HG02623 (cell line): ENCODE results near the gene CPVL.
"Not testable (repeated sequence)": the region's sequence is repeated elsewhere in the genome, so short reads cannot be mapped to it uniquely, and the experiment has no call there.

Experiments used
- ATAC-seq: cut with Tn5 transposase; IDR thresholded peaks from one replicate; pipeline ENCODE4 v1.9.1; 2021; ENCODE audit warnings: moderate library complexity; ENCODE audit not compliant: unreplicated experiment

Gene CPVL

DNA sequence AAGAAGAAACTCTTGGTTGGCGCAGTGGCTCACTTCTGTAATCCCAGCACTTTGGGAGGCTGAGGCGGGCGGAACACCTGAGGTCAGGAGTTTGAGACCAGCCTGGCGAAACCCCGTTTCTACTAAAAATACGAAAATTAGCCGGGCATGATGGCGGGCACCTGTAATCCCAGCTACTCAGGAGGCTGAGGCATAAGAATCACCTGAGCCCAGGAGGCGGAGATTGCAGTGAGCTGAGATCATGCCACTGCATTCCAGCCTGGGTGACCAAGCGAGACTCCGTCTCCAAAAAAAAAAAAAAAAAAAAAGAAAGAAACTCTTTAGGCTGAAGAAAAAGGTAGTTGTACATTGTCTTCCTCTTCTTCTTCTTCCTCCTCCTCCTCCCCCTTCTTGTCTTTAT is 53.2 kb downstream of the CPVL start:
- ATAC-seq, result not testable (repeated sequence)

DNA sequence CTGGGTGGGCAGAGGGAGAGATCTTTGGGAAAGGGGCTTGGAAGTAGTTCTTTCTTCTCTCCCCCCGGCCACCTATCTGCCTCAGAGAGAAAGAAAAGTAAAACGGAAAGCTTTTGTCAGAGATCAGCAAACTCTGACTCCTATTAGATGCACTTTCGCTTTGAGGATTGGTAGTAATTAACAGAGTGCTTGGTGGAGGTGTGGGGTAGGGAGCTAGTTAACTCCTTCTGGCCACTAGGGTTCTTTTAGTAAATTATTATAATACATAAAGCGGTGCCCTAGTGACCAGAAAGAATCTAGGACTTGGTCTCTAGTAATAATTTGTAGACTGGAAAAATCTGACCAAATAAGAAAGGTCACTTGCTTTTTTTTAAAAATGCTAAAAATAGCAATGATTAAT is 54.6 kb downstream of the CPVL start:
- peak; percentile 79 for ATAC-seq

DNA sequence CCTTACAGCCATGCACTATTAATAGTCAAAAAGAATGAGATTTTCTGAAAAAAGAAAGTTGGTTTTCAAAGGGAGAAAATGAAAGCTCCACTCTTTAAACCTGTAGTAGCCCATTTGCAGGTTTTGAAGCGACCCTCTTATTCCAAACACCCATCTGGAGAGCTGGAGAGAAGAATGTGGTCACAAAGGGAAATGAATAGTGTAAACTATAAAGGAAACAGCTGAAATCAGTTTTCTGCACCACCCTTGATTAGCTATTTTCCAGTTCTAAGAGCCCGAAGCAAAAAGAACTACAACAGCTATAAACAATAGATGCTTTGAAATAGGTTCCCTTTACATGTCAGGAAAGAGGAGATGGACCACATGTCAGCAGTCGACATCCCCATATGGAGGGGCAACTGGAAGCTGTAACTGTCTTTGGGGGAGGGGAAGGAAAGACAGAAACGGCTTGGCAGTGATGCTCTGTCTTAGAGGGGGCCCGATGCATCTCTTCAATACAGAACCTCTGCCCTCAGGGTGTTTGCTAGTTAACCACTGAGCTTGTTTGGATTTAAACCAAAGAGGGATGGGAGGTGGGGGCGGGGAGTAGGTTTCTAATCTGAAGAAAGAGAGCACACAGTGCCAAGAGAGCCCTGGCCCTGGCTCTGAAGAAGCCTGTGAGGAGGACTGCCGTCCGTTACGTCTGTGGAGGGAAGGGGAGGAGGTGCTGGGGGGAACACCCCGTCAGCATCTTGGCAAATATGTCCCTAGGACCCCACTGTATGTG is 55.3 kb downstream of the CPVL start:
- ATAC-seq, result peak; percentile 10

DNA sequence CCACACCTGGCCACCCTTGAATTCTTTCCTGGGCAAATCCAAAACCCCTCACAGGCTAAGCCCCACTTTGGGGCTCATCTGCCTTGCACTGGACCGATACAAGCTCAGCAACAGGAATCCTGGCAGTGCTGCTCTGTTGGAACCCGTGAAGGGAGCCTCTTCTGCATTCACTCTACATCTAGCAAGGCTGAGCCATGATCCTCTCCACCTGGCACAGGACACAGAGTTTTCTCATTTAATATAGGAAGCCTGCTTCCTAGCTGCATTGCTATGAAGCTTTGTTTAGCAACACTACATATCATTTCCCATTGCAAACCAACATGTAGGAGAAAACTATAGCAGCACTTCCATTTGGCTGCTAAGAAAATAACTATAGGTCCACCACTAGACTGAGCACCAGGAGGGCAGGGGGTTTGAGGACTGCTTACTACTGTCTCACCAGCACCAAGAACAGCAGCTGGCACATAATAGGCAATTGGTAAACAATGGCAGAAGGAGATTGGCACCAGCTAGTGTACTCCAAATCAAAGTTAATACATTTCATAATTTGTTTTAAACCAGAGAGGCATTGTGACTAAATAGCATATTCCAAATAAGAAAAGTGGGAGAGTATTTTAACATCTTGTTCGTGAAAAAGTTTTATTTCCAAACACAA is 56.1 kb downstream of the CPVL start:
- ATAC-seq, result no peak

DNA sequence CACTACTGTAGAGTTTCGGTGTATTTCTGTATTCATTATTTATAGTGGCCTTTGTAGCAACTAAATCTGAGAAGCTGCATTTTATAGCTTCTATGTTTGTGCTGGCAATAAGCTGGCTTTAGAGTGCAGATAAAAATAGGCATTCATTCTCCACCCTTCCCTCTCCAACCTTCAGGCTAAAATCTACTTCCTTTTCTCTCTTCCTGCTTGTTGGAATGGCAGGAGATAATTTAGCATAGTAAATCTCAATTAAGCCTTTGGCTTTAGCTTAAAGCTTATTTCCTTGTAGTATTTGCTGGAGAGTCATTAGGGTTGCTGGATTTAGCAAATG is 58.5 kb downstream of the CPVL start:
- no peak for ATAC-seq

DNA sequence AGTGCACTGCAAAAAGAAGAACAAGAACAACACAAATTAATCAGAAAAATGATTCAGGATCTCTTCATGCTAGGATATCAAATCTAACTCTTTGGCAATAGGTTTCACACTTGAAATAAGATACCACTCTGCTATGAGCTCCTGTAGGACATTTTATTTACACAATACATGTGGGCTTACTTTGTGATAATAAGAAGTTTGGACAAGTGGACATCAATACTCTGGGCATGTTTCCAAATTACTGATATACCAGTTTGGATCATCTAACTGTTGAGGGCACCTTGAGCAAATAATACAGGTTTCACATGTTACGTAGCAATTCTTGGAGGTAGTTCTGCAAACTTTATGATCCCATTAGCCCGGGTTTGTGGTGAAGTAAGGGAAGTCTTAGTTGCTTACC is 59.8 kb downstream of the CPVL start:
- no peak for ATAC-seq

DNA sequence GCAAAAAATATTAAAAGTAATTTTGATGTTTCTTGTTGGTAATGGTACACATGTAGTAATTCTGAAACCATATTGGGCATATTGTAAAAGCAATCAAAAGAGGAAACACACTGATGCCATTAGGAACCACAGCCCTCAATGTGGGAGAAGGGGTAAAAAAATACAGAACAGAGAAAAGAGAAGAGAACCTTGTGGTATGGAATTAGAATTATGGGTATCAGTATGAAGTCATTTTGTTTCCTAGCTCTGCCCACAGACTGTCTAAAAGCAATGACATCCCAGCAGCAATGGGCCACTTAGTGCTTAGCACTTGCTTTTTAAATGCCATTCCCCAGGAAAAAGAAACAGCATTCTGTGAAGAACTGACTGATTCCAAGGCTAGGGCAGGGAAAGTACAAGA is 61.5 kb downstream of the CPVL start:
- ATAC-seq, result peak; percentile 93

DNA sequence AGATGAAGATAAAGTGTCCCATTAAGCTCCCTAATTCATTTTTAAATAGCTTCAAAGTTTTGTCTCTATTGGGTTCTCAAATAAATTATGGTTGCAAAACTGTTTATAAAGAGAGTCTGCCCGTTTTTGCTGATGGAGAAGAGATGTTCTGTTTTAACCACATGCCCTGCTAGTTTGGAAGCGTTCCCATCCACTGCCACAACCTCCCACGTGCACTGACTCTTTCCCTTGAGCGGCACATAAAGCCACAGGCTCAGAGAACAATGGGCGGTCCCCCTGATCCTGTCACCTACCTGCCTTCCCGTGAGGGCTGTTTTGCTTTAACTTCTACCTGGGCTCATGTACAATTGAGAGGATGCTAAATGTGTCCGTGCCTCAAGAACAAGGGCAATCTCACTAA is 65.5 kb downstream of the CPVL start:
- no peak for ATAC-seq

DNA sequence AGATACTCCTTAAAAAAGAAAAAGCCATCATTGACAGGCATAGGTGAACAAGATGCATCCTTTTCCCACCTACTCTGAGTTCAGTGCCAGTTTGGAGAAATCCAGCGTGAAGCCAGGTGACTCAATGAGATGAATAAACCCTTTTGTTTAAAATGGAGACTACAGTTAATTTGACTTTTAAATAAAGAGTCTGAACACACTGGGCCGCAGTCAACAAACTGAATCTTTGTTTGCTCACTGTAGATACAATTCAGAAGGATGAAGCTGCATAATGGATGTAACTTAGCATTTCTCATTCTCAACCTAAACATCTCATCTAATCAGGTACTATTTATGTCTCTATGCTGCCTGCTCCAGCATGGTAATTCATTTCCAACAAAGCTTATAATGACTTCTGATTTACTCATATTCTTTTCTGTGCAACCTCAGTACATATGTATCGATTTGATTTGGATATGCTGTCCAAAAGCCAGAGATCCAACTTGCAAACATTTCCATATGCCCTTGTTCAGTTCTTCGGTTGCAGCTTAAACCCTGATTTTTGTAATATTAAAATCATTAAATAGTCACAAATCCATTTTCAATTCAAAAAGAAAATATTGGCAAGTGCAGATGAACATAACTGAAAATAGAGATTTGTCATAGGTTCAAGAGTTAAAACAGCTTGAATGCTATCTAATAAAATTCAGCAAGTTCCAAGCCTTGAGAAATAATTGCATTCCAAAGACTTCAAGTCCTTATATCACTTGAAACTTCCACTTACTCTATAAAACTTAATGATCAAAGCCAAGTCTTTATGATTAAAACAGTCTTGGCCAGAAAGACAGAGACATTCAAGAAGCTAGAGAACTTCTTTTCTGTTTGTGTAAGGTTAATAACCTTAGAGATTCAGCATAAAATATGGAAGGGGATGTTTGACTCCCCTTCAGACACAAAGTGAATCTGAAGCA is 67.8 kb downstream of the CPVL start:
- ATAC-seq, result no peak

DNA sequence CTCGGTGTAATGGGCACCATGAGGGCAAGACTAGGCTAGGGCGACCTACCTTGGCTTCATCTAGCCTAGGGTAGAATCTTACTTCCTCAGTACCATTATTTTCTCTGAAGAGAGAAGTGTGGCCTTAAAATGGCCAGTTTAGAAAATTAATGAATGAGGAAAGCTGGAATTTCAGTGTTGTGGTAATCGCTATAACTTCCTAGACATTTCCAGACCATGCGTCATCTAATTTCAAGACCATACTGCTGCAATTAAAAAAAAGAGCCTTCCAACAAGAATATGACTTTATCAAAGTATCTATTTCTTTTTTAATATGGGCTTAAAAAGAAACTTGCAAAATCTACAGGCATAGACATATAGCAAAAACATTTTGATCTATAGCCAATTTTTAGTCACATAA is 68.5 kb downstream of the CPVL start:
- no peak for ATAC-seq

DNA sequence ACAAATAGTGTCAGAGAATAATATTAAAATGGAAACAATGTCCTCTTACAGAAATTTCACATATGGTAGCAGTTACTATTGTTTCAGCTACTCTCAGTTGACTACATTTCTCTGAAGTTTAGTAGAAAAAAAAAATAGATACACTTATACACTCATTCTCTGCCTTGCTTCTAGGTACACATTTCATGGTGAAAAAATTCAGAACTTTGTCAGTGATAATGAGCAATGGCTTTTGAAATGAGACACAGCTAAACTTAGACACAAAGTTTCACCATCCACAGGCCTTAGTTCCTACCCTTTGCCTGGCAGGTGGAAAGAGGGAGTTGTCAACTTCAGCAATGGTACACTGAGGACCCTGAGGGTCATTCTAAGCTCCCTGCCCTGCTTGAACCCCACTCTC is 69.2 kb downstream of the CPVL start:
- ATAC-seq, result no peak

DNA sequence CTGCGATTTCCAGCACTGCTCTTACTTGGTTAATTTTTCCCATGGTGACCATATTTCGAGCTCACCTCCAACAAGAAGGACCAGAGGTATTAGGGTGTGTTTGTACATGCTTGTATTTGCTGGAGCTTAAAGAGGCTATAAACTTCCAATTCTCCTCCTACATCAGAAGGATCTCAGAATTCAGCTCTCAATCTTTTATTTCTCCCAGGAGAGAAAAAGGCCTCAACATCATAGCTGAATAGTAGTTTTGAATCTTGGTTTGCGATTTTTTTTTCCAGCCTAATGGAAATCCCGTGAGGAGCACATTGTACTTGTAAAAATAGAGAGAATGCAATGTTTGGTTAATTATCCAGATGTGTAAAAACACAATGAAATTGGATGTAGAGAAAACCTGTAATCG is 69.7 kb downstream of the CPVL start:
- ATAC-seq, result no peak

DNA sequence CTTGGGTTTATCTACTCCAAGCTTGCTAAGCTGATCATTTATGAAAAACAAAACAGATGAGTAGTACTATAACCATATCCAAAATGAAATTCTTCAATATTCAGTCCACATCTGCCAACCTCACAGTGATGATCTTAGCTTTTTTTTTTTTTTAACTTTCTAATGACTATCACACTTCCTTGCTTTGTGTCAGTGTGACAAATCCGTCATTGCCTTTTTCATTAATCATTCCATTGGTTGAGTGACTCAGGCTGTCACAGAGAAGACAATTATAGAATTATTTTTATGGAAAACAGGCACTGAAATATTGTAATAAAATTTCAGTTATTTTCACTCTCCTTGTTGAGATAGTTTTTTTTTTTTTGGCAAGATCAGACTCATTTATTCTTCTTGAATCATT is 70.7 kb downstream of the CPVL start:
- no peak for ATAC-seq

DNA sequence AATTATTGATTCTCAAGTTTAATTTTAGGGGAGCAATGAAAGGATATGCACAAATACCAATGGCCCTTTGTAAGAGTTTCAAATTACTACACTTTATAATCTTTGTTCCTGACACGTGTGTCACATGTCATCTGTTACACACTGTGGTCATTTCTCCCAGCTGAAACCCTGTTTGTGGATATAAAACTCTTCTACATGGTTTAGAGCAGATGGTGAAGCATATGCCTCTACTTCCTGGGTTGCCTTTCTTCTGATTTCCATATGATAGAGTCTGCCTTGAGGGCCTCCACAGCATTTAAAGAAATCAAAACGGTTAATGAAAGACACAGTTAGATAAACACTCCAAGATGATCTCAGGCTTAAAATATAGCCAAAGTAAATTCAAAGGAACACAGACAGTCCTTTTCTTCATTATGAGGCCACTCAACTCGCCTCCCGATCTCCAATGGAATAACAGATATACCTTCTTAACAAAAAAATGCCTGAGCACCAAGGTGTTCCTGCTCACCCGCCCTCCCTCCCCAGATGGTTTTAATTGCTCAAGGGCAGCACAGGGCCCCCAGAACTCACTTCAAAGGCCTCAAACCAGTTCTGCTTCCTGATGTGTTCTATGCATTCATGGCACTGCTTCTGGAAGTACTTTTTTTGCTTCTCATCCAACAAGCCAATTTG is 75.0 kb downstream of the CPVL start:
- ATAC-seq, result no peak

DNA sequence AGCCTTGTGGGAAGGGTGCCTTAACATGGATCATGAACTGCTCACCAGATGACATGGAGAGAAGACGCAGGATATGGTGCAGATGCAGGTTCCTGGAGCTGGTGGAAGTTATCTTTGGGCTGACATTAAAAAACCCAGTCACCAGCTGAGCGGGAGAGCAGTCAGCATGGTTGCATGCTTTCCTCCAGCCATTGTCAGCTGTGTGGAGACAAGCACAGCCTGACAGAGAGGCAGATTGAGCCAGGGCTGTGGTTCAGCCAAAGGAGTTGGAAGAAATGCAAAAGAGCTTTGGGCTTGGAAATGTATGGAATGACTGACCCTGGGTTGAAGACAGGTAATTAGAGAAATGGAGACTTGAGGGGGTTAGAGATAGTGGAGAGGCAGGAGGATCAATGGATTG is 79.7 kb downstream of the CPVL start:
- no peak for ATAC-seq

DNA sequence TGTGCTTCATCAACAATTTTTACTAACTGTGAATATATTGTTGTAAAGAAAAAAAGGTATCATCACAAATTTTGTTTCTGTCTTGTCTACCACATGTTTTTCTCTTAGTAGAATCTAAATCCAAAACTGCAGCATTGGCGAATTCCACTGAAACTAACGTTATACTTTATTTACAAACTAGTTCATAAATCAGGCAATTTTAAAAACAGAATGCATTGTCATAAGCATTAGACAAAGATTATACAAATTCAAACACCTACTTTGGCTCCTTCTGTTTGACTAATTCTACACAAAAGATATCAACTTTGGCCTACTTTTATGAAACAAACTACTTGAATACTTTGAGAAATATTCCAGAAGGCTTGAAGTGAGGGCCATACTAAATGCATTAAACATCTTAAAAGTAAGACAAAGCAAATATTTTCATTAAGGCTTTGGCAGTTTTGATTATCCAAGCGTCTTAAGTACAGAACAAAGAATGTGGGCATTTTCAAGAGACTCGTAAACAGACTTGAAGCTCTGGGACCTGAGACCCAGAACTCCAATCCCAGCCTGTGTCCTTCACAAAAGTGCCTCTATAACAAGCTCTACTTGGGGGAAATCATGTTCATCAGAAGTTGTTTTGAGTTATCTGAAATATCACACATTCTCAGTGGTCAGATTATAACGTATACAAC is 81.0 kb downstream of the CPVL start:
- ATAC-seq, result no peak

DNA sequence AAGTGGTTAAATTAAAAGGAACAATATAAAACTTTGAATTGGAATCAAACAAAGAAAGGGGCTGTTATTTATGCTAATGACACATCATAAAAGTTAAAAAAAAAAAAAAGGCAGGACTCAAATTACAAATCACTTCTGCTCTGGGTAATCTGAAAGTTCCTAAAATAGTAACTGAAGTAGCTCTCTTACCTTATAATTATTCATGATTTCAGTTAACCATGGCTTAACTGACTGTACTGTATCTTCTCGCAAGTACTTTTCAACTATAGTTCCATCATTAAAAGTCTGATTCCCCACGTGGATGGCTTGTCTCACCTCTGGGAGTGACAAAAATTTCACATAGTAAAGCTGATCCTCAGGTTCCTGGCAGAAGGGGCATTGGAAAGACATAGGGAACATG is 82.5 kb downstream of the CPVL start:
- no peak for ATAC-seq

DNA sequence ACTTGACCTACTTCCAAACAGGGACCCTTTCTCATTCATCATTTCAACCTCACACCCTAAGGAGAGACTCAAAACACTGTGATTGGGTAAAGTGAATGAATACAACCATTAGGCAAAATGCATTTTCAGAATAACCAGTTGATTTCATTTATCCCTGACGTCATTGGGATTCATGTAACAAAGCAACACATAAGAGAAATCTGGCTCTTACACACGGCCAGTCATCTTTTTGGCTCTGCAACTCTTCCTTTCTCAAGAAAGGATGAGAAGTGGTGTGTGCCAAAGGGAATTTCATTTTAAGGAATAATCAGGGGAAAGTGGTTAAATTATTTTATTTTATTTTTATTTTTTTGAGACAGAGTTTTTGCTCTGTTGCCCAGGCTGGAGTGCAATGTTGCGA is 83.1 kb downstream of the CPVL start:
- no peak for ATAC-seq

DNA sequence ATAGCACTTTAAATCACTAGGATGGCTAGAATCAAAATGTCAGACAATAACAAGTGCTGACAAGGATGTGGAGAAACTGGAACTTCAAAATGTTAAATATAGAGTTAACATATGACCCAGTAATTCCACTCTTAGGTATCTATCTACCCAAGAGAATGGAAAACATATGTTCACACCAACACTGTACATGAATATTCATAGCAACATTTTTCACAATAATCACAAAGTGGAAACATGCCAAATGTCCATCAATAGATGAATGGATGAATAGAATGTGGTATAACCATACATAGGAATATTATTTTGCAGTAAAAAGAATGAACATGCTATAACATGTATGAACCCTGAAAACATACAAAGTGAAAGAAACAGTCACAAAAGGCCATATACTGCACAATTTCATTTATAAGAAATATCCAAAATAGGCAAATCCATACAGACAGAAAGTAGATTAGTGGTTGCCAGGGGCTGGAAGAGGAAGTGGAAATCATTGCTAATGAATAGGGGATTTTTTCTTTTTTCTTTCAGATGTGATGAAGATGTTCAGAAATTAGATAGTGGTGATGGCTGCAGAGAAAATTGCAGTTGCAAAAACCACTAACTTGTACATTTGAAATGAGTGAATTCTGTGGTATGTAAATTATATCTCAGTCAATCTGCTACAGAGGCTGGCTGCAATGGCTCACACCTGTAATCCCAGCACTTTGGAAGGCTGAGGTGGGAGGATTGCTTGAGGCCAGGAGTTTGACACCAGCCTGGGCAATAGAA is 93.0 kb downstream of the CPVL start:
- no peak for ATAC-seq

DNA sequence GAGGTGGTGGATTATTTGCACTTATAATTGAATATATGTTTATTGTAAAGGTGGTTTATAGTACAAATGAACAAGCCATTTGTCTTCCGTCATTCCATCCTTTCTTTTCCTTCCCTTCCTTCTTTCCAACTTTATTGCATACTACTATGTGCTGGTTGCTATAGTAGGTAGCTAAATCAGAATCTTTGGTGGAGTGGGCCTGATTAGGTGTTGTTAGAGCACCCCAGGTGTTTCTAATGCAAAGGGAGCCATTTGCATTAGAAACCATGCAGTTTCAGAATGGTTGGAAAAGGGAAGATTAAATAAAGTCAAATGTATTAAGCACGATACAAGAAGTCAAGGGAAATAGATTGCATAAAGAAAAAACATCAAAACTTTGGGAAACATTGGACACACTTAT is 99.4 kb downstream of the CPVL start:
- ATAC-seq, result no peak
